Esophagus squamous epithelium (tissue), 5 donors: ENCODE results near the gene HSPA14. TPM values are rescaled to one million over a fixed set of nuclear protein-coding genes. Genes with fewer than 3 reads are reported as not detected.

Experiments
- DNase-seq: peaks from one replicate; lab custom pipeline; 2025; lab: John Stamatoyannopoulos, UW
- H3K27ac ChIP-seq, 4 donors: fragments of 200-600 bp; sonication (generic); one replicate each; pipeline ENCODE4 v1.5.1; 2016 to 2019; ENCODE audit warnings: mild to moderate bottlenecking in 1 of 4
- H3K27me3 ChIP-seq, 4 donors: fragments of 200-600 bp; sonication (generic); 1 replicate in 3 of 4; 2 replicates in 1 of 4; pipeline versions ENCODE4 v1.5.1 to v1.6.0; 2017 to 2021; ENCODE audit warnings: antibody characterized with exemption in 1 of 4
- H3K36me3 ChIP-seq, 3 donors: fragments of 200-600 bp; sonication (generic); one replicate each; pipeline ENCODE4 v1.5.1; 2016 to 2019
- H3K4me1 ChIP-seq, 3 donors: fragments of 200-600 bp; sonication (generic); one replicate each; pipeline ENCODE4 v1.5.1; 2017 to 2019
- H3K4me3 ChIP-seq, 4 donors: fragments of 200-600 bp; sonication (generic); 1 replicate in 3 of 4; 2 replicates in 1 of 4; pipeline ENCODE4 v1.5.1; 2016 to 2019; ENCODE audit warnings: mild to moderate bottlenecking in 2 of 4, moderate library complexity in 1 of 4
- H3K9me3 ChIP-seq, 3 donors: fragments of 200-600 bp; sonication (generic); one replicate each; pipeline ENCODE4 v1.5.1; 2016 to 2019
- POLR2A ChIP-seq, 4 donors: fragments of 450-650 bp; IDR thresholded peaks; one replicate each; pipeline ENCODE4 v1.6.1; 2017; ENCODE audit warnings: antibody characterized with exemption in 4 of 4, mild to moderate bottlenecking in 4 of 4, moderate library complexity in 3 of 4
- WGBS, 2 donors: methylation state at CpG; one replicate each; pipeline ENCODE4 v1.1.5; 2018; 5-methylcytosine and 5-hydroxymethylcytosine counted together
- intact Hi-C: fragments of 100-400 bp; cut with DNase I; formaldehyde crosslinking; loops from one replicate; pipeline ENCODE4 v1.15.0; 2022
- total RNA-seq, 4 donors: library from RNA; depleted of rRNA; stranded (reverse); fragments of >200 nt; gene quantifications; one replicate each; pipeline ENCODE4 v1.1.0, GENCODE V29; 2016
- TF ChIP-seq, protein P1 (sequence below), 6 experiments: fragments of 450-650 bp in 4 of 6; fragments of 200-600 bp in 2 of 6; sonication (generic) in 2 of 6; IDR thresholded peaks; one replicate each; pipeline ENCODE4 v1.5.1; 2016 to 2019; ENCODE audit warnings: antibody characterized with exemption in 6 of 6, mild to moderate bottlenecking in 4 of 6, moderate library complexity in 4 of 6
- donor health status: DM: yes; HTN: yes; CAD: no.

The HSPA14 gene
- total RNA-seq, 4 donors from 2014 or later = 12.5 to 21.4 (median 13.1) TPM

DNA sequence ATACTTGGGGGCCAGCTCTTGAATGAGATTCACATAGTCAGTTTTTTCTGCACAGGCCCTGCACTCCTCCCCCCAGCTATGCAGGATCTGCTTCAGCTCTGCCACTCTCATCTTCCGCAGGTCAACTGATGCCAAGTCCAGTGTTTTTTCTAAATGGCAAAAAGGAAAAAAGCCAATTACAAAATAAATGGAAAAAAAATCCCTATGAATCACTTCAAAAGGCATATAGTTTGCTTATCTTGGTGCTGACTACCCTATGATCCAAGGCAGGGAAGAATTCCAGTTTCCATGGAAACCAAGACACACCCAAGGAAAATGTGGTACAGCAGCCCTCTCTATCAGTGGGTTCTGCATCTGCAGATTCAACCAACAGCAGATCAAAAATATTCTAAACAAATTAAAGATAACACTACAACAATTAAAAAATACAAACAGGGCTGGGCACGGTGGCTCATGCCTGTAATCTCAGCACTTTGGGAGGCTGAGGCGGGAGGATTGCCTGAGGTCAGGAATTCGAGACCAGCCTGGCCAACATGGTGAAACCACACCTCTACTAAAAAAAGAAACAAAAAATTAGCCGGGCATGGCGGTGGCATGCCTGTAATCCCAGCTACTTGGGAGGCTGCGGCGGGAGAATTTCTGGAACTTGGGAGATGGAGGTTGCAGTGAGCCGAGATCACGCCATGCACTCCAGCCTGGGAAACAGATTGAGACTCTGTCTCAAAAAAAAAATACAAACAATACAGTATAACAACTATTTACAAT, 17.9 kb upstream of the HSPA14 start:
- no peak for TF ChIP-seq POLR2A (IDR thresholded peaks at IDR 0.05)
- TF ChIP-seq, protein P1, sequence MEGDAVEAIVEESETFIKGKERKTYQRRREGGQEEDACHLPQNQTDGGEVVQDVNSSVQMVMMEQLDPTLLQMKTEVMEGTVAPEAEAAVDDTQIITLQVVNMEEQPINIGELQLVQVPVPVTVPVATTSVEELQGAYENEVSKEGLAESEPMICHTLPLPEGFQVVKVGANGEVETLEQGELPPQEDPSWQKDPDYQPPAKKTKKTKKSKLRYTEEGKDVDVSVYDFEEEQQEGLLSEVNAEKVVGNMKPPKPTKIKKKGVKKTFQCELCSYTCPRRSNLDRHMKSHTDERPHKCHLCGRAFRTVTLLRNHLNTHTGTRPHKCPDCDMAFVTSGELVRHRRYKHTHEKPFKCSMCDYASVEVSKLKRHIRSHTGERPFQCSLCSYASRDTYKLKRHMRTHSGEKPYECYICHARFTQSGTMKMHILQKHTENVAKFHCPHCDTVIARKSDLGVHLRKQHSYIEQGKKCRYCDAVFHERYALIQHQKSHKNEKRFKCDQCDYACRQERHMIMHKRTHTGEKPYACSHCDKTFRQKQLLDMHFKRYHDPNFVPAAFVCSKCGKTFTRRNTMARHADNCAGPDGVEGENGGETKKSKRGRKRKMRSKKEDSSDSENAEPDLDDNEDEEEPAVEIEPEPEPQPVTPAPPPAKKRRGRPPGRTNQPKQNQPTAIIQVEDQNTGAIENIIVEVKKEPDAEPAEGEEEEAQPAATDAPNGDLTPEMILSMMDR (IDR thresholded peaks at IDR 0.05) = no peak
- no peaks in the 10 kb centered on the region for H3K36me3 ChIP-seq
- H3K27me3 ChIP-seq = no peaks in the 10 kb centered on the region
- intact Hi-C loops = no loop called here
- no peak for DNase-seq
- H3K4me3 ChIP-seq = no peak overlapping the region
- WGBS, 2 donors = 74 to 78% methylated on average over 10 of the region's 10 CpGs
- H3K9me3 ChIP-seq = no peaks in the 10 kb centered on the region
- no peak overlapping the region for H3K27ac ChIP-seq
- no peaks in the 10 kb centered on the region for H3K4me1 ChIP-seq

DNA sequence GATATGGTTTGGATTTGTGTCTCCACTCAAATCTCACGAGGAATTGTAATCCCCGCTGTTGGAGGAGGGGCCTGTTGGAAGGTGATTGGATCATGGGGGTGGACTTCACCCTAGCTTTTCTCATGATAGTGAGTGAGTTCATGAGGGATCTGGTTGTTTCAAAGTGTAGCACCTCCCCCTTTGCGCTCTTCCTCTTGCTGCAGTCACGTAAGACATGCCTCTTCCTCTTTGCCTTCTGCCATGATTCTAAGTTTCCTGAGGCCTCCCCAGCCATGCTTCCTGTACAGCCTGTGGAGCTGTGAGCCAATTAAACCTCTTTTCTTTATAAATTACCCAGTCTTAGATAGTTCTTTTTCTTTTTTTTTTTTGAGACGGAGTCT, 17.3 kb upstream of the HSPA14 start:
- no peak overlapping the region for H3K27ac ChIP-seq
- no peak for DNase-seq
- TF ChIP-seq, protein P1 (IDR thresholded peaks at IDR 0.05) = no peak
- TF ChIP-seq POLR2A (IDR thresholded peaks at IDR 0.05) = no peak
- H3K27me3 ChIP-seq = no peaks in the 10 kb centered on the region
- intact Hi-C loops = no loop called here
- H3K9me3 ChIP-seq = no peaks in the 10 kb centered on the region
- 85 to 87% methylated on average over 5 of the region's 5 CpGs for WGBS, 2 donors
- H3K4me3 ChIP-seq = no peak overlapping the region
- H3K4me1 ChIP-seq = no peaks in the 10 kb centered on the region
- H3K36me3 ChIP-seq = no peaks in the 10 kb centered on the region

DNA sequence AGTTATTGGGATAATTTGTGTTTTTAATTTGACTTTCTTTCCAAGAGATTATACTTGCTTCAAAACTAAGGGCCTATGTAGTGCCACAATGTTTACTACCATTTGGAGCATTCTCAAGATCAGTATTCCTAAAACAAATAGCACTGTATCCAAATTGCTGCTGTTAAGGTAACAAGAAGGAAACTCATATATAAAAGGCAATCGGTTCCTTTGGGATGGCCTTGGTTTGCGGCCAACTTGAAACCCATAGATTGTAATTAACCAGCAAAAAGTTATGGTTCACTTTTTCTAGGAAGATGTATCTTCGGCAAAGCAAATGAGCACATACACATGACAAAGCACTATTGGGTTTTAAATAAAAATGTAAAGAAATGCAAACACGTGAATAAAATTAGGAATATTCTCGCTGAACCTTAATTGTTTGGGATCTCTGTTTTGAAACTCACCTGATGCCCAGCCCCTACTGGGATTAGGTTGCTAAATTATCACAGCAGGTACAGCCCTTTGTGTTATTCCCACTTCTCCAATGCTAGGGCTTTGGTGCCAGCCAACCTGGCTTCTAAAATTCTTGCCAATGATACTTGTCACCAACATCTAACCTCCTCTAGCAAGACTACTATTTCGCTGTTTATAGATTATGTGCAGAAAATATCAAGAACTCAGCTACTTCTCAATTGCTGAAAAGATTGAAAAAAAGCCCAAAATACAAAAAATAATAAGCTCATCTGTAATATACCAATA, 16.3 kb upstream of the HSPA14 start:
- no peak for DNase-seq
- H3K27ac ChIP-seq = no peak overlapping the region
- WGBS, 2 donors = 76 to 93% methylated on average over 6 of the region's 6 CpGs
- no peak overlapping the region for H3K4me3 ChIP-seq
- H3K4me1 ChIP-seq = no peaks in the 10 kb centered on the region
- no peak for TF ChIP-seq POLR2A (IDR thresholded peaks at IDR 0.05)
- TF ChIP-seq, protein P1 (IDR thresholded peaks at IDR 0.05) = no peak
- no peaks in the 10 kb centered on the region for H3K27me3 ChIP-seq
- no peaks in the 10 kb centered on the region for H3K9me3 ChIP-seq
- H3K36me3 ChIP-seq = no peaks in the 10 kb centered on the region
- intact Hi-C loops = no loop called here

DNA sequence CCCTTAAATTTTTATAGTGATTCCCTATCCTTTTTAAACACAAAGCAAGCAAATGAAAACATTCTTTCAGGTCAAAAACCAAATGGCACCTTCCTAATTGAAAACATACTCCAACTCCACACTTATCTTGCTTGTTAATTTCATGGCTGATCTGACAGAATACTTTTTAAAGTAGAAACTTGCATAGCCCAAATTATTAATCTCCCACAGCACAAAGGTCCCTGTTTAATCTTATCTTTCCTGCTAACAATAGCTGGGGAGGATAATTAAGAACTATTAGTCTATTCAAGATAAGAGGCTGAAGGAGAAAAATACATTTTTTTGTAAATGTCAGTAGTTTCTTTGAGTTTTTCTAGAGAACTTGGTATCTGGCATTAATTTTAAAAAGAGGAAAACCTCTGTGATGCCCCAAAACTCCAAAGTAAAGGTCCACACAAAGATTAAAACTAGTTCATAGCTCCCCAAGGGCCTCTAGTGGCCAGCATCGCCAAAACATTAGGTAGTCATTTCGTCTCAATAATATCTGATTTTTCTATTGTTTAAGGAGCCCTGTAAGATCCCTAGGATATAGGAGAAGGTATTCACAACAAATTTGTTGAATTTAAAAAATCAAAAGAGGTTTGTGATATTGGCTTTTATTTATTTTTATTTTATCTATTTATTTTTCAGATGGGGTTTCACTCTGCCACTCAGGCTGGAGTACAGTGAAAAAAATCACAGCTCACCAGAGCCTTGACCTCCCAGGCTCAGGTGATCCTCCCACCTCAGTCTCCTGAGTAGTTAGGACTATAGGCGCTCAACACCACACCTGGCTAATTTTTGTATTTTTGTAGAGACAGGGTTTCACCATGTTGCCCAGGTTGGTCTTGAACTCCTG, 15.0 kb upstream of the HSPA14 start:
- Histone ChIP-seq H3K27ac (no peak overlapping the region), H3K36me3 (no peaks in the 10 kb centered on the region), H3K27me3 (no peaks in the 10 kb centered on the region), H3K9me3 (no peaks in the 10 kb centered on the region), H3K4me1 (no peaks in the 10 kb centered on the region), H3K4me3 (no peak overlapping the region)
- TF ChIP-seq, protein P1 (IDR thresholded peaks at IDR 0.05) = peak in 5 of 6 experiments; percentile 26 to 66 (median 55)
- TF ChIP-seq POLR2A (IDR thresholded peaks at IDR 0.05) = no peak
- no peak for DNase-seq
- 33 to 35% methylated on average over 3 of the region's 3 CpGs for WGBS, 2 donors
- intact Hi-C loops = no loop called here
